ENCODE measurements around the gene DNMT1. TPM values are rescaled to one million over a fixed set of nuclear protein-coding genes. Genes with fewer than 3 reads are reported as not detected.

The DNMT1 gene
- total RNA-seq, 2 experiments from 2014 or later = 345 to 355 TPM

DNA sequence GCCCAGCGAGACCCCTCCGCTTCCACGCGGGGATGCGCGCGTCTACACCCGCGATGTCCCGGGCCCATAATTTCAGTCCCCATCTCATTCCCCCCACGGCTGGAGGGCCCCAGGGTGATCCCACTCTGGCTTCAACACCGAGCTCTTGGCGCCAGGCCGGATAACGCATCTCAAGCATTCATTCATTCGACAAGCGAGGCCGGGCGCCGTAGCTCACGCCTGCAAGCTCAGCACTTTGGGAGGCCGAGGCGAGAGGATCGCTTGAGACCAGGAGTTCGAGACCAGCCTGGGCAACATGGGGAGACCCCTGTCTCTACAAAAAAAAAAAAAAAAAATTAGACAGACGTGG lies 98.2 kb downstream of the DNMT1 start:
- POLR2A ChIA-PET = interaction anchor here (0.7 to 3.2 kb wide), 7 partner anchors 9 to 174 kb away, joined by 3 to 31 read pairs (median 5); partner anchors contain the start of genes ICAM1 and PPAN
- CTCF ChIA-PET = interaction anchor here (1.2 to 9.1 kb wide), 6 partner anchors 8 to 166 kb away, joined by 3 to 127 read pairs (median 5); partner anchors contain the start of genes P2RY11 and PPAN

- CTCF ChIA-PET = interaction anchor here (1.2 to 9.1 kb wide), 6 partner anchors 8 to 165 kb away, joined by 3 to 127 read pairs (median 5); partner anchors contain the start of genes P2RY11 and PPAN
- POLR2A ChIA-PET = interaction anchor here (0.7 to 3.2 kb wide), 8 partner anchors 9 to 175 kb away, joined by 3 to 31 read pairs (median 5); partner anchors contain the start of genes ICAM1, P2RY11 and PPAN
These were observed 98.7 kb downstream of the DNMT1 start for GRCh38 chr19:10095948-10096614.

- ChIA-PET CTCF (interaction anchor here (1.2 to 9.1 kb wide), 5 partner anchors 9 to 165 kb away, joined by 3 to 127 read pairs (median 5); partner anchors contain the start of genes P2RY11 and PPAN), POLR2A (interaction anchor here (0.8 to 3.2 kb wide), 6 partner anchors 10 to 25 kb away, joined by 4 to 31 read pairs (median 8); partner anchors contain the start of genes P2RY11 and PPAN)
These were observed 99.2 kb downstream of the DNMT1 start for GRCh38 chr19:10095622-10095947.

DNA sequence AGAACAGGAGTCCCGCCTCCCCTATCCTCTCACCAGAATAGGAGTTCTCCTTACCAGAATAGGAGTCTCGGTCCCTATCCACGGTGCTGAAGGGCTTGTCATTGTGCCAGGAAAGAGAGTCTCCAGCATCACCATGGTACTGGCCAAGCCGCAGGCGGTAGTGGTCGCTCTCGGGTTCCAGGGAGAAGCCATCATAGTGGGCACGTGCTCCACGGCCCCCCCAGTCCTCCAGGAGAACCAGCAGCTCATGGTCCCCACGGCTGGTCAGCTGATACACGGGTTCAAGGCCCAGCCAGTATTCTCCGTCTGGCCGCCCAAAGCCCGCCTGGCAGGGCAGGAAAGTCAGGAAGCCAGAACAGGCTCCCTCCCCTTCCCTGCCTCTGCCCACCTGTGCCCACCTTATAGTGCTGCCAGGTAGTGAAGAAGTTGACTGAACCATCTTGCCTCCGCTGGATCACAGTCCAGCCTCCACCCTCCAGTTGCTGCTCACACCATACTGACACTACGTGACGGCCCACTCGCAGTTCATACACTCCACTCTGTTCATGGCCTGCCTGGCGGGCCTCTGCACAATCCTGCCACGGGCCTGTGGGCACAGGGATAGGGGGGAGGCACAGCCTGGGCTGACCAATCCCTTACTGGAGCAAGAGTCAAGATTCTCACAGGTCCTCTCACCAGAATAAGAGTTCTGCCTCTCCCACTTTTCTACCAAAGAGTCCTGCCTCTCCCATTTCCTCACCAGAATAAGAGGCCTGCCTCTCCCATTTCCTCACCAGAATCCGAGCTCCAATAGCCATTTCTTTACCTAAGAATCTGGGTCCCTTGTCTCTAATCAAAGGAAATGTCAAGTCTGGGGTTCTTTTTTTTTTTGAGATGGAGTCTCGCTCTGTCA lies 101.2 kb downstream of the DNMT1 start:
- ChIA-PET CTCF (no interaction called here), POLR2A (interaction anchor here (0.6 kb wide), 1 partner anchor 15 kb away, joined by 3 read pairs; no protein-coding TSS in a partner anchor)

GRCh38 chr19:10092648-10093294 lies 102.0 kb downstream of the DNMT1 start:
- POLR2A ChIA-PET = no interaction called here
- CTCF ChIA-PET = no interaction called here

DNA sequence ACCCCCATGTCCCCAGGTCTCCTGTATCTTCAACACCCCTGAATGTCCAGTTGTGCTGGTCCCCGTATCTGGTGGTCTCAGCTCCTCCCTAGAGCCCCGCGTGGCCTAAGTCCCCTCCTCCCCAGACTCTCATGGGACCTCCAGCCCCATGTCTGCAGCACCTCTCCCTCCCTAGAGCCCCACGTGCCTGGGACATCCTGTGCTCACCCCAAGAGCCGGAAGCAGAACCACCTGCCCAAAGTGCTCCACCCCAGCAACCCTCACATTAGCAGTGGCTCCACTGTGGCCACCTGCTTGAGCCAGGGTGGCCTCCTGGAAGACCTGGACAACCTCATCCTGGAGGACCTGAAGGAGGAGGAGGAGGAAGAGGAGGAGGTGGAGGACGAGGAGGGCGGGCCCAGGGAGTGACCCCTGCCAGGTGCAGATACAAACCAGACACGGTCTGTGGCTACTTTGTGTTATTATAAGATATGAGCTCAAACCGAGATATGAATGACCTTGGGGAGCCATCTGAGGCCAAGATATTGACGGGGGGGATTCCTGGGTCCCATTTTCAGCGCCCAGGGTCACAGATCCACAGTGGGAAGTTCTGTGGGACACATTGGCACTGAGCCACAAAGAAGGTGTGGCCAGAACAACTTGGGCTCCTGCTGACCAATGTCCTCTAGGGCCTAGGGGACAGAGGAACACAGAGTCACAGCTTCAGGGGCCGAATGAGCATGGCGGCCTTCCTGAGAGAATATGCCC lies 102.7 kb downstream of the DNMT1 start:
- POLR2A ChIA-PET = interaction anchor here (0.9 kb wide), 1 partner anchor 11 kb away, joined by 3 read pairs; the partner anchor contains the start of gene ANGPTL6
- CTCF ChIA-PET = interaction anchor here (1.0 kb wide), 1 partner anchor 16 kb away, joined by 3 read pairs; no protein-coding TSS in a partner anchor

DNA sequence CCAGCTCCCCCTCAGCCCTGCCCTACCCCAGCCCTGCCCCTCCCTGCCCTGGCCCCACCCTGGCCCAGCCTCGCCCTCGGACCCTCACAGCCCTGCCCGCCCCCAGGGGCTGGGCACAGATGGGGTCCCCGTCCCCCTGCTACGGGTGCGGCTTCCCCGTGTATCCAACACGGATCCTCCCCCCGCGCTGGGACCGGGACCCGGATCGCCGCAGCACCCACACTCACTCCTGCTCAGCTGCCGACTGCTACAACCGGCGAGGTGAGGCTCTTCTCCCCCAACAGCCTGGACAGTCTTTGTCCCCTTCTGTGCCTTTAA lies 103.4 kb downstream of the DNMT1 start:
- ChIA-PET CTCF (interaction anchor here (0.9 to 1.0 kb wide), 2 partner anchors 8 to 17 kb away, joined by 3 to 4 read pairs; no protein-coding TSS in a partner anchor), POLR2A (interaction anchor here (0.9 kb wide), 1 partner anchor 12 kb away, joined by 3 read pairs; the partner anchor contains the start of gene ANGPTL6)

DNA sequence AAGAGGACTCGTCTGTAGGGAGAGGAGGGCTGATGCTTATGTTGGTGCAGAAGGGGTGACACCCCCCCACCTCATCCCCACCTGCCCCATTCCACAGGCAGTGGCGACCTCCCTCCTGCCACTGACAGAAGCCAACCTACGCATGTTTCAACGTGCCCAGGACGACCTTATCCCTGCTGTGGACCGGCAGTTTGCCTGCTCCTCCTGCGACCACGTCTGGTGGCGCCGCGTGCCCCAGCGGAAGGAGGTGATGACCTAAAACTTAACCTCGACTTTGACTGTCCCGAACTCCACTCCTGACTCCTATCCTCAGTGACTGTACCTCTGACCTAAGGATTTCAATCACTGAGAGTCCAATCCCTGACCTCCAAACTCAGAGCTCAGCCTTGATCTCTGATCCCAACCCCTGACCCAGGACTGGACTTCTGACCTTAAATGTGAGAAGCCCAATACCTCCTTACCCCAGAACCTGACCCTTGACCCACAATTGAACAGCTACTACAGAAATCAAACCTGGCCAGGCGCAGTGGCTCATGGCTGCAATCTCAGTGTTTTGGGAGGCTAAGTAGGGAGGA lies 104.9 kb downstream of the DNMT1 start:
- POLR2A ChIA-PET = interaction anchor here (0.6 kb wide), 1 partner anchor 130 kb away, joined by 11 read pairs; no protein-coding TSS in a partner anchor
- CTCF ChIA-PET = no interaction called here

- CTCF ChIA-PET = interaction anchor here (0.6 kb wide), 1 partner anchor 54 kb away, joined by 3 read pairs; no protein-coding TSS in a partner anchor
- POLR2A ChIA-PET = no interaction called here
These were observed 105.7 kb downstream of the DNMT1 start for GRCh38 chr19:10088949-10089554.

- CTCF ChIA-PET = interaction anchor here (0.7 kb wide), 3 partner anchors 29 to 107 kb away, joined by 3 read pairs; no protein-coding TSS in a partner anchor
- POLR2A ChIA-PET = interaction anchor here (0.6 to 0.7 kb wide), 5 partner anchors 24 to 380 kb away, joined by 3 to 7 read pairs (median 4); no protein-coding TSS in a partner anchor
These were observed 107.3 kb downstream of the DNMT1 start for GRCh38 chr19:10087296-10088061.

DNA sequence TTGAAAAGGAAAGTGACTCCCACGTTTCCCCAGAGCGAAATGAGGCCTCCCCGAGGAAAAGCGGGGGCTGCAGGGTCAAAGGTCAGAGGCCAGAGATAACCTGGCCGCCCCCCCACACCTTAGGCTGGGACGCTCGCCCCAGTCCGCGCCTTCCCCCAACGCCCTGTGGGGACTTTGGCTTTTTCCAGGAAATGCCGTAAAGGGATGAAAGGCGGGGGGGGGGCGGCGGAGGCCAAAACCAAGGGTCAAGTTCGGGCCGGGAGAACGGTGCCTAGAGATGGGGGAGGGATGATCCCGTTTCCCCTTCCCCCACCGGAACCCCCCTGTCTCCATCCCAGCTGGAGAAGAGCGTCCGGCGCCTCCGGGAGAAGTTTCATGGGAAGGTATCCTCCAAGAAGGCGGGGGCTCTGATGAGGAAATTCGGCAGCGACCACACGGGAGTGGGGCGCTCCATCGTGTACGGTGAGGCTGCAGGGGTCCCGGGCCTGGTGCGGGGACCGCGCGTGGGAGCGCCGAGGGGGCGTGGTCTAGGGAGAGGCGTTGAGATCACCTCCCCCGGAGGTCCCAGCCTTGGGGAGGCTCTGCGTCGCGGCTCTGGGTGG lies 108.1 kb downstream of the DNMT1 start:
- ChIA-PET POLR2A (interaction anchor here (0.7 kb wide), 2 partner anchors 83 to 141 kb away, joined by 3 to 4 read pairs; no protein-coding TSS in a partner anchor), CTCF (no interaction called here)

DNA sequence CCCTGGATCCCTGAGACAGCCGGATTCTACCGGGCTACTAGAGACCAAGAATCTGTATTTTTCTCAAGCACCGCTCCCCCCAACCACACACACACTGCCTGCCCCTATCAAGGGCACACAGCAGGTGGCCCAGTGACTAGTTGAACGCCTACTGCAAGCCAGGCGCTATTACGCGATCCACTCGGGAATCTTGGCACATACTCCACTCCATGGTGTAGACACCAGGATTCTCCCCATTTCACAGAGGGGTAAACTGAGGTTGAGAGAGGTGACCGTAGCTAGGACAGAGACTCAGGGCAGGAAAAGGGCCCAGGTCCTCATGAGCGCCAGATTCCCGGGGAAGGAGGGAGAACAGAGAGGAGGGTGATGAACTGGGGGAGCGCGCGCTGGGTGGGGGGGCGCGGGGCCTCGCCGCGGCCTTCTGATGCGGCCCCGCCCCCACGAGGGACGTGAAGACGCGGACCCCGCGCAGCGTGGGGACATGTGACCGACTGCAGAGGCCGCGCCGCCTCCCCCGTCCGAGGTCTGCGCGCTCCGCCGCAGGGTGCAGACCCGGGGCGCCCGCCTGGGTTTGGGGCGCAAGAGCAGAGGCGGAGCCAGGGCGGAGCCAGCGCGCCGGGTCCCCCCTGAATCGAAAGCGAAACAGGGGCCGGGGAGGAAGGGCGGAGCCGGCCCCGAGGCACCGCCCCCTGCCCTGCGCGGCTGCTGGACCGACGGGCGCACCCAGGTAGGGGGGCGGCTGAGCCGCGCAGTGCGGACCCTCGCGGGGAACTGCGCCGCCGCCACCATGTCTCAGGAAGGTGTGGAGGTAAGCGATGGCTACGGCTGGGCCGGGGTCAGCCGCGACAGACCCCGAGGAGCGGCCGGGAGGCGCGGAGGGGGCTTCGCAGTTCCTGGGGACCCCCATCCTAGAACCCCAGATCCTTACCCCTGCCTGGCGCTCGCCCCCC lies 108.8 kb downstream of the DNMT1 start, which contains the start of gene SHFL:
Gene SHFL, plus strand, starts transcription at position 677 of the 950 bp plus-strand sequence. Its CDS starts 111 bp downstream, at position 788.
- POLR2A ChIA-PET = no interaction called here
- CTCF ChIA-PET = interaction anchor here (0.6 kb wide), 1 partner anchor 151 kb away, joined by 3 read pairs; no protein-coding TSS in a partner anchor

GRCh38 chr19:10084803-10085202 lies 110.0 kb downstream of the DNMT1 start:
- POLR2A ChIA-PET = interaction anchor here (0.6 kb wide), 1 partner anchor 84 kb away, joined by 3 read pairs; no protein-coding TSS in a partner anchor
- CTCF ChIA-PET = interaction anchor here (0.9 kb wide), 1 partner anchor 17 kb away, joined by 3 read pairs; no protein-coding TSS in a partner anchor

- ChIA-PET CTCF (interaction anchor here (0.9 kb wide), 1 partner anchor 18 kb away, joined by 3 read pairs; no protein-coding TSS in a partner anchor), POLR2A (interaction anchor here (0.7 kb wide), 1 partner anchor 29 kb away, joined by 3 read pairs; no protein-coding TSS in a partner anchor)
These were observed 110.8 kb downstream of the DNMT1 start for GRCh38 chr19:10083911-10084310.
